Activated T-cell treated with anti-CD3 and anti-CD28 coated beads for 48 hours (primary cell): Measurements from ENCODE around the gene GOSR2.
"Not testable (repeated sequence)": the region's sequence is repeated elsewhere in the genome, so short reads cannot be mapped to it uniquely, and the experiment has no call there.

Experiments
- DNase-seq: peaks from one replicate; pipeline ENCODE4 v3.0.0-alpha.2; 2020; ENCODE audit warnings: low read depth

Gene GOSR2

DNA sequence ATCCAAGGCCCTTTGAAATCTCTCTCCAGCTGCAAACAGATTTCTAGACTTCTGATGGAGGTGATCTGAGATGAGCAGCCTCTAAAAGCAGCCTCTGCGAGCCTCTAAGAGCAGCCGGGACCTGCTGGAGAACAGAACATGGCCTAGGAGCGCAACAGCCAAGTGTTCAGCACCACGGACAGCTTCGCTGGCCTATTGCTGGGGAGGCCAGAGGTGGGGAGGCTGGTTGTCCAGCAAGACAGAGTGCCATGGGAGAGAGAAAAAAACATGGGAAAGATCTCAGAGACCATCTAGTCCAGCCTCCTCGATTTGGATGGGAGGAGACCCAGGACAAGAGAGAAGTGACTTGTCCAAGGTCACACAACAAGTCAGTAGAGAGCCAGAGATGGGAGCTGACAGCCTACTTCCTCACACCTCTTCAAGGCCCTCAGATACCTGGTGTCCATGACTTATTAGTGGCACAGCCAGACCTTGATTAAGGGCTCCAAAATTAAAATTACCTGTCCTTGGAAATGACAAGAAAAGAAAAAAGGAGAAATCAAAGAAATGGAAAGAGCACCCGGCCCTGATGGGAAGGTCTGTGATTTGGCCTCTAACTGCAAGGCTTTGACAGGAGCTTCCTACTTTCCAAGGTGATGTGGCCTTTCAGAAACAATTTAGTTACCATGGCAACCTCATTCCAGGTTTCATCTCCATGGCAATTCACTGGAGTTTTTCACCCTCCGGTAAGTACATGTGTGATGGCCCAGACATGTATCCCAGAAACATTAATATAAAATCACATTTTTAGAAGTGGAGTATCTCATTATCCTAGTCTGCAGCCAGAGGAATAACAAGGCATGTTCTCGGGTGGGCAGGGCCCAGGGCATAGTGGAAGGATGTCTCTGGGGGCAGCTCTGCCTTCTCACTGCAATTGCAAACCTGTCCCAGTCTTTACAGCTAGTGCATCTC, 41.6 kb downstream of the GOSR2 start:
- no peak for DNase-seq

DNA sequence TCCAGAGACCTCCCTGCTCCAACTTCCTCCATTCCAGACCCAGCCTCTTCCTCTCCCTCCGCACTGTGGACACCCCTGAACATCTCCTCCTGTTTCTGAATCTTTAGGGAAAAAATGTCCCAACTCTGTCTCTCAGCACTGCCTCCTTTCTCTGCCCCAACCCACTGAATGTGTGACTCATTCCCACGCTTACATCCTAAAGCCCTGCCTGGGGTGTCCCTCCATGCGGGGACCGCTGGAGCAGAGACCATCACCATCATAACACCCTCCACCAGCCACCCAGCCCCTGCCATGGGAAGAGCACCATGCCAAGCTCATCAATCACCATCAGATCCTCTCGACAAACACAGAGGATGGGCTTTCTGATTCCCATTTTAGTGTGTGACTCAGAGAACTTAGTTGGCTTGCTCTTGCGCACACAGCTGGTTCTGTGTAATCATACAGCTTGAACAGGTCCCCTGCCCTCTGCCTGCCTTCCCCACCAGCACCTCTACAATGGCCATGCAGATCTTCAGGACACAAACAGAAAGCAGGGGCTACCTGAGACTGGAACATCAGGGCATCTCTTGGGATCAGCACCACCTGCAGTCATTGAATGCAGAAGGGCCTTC, 45.4 kb downstream of the GOSR2 start:
- DNase-seq: no peak

DNA sequence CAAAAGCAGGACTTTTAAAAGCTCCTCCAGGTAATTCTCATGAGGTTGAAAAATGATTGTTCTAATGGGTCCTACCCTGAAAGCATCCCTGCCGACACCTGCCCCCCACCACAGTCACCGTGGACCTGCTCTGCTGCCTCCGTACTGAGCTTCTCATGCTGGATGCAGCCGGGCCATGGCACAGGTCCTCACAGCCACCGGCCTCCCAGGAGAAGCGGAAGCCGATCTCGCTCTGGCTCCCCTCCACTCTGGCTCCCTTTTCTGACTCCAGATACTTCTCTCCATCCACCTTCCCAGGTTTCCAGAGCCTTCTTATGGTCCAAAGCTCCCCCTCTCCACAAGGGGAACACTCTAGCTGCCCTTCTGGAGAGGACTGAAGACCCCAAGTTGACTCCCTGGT, 45.9 kb downstream of the GOSR2 start:
- no peak for DNase-seq

DNA sequence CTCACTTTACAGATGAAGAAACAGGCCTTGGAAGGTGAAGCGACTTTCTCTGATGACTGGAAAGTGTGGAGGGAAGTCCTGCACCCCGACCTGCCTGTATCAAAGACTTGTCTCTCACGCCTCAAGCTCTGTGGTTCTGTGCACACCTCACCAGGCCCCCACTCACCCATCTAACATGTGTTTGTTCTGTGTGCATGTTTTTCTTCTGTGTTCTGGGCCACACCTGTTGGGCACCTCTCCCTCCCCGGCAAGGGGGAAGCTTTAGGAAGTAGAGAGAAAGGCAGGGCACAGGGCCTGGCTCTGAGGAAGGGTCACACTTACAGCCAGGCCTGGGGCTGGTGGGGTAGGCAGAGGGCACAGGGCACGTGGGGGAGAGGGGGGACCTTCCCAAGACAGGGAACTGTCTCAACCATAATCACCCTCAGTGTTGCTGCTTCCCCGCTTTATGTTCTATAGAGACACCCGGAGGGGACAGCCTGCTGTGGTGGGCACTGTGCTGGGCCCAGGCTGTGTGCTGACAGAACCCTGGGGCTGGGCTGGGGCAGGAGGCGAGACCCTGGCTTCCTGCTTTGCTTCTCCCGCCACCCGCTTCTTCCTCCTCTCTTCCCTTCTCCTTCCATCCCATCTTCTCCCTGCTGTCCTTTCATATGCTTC, 48.8 kb downstream of the GOSR2 start:
- no peak for DNase-seq

DNA sequence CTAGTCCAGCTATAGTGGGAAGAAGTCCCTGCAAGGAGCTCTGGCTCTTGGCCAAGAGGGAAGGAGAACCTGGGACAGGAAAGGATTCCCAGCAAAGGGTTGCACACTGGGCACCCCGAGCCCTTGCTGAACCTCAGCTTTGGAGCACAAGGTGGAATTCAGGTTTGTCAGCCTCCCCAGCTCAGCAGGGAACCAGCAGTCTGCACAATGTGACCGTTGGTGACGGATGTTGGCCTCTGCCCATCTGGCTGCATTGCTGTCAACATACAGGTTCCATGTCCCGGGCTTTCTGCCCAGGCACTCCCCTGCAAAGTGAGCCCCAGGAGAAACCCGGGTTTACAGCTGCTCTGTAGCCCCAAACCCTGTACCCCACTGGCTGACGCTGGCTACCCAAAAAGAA, 49.4 kb downstream of the GOSR2 start:
- no peak for DNase-seq

DNA sequence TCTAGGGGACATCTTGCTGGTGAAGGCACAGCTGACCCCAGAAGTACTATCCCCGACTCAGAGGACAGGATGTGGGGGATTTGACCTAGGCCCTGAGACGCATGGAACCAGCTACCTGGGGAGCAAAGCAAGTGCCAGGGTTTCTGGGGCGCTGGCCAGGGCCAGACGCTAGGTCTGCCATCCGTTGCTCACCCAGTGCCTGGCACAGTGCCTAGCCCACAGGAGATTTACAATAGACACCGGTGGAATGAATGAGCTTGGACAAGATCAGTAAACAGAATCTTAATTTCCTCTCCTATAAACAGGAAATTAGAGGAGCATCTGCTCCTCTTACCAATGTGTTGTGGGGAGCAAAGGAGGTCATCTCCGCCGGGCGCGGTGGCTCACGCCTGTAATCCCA, 51.1 kb downstream of the GOSR2 start:
- DNase-seq: no peak

DNA sequence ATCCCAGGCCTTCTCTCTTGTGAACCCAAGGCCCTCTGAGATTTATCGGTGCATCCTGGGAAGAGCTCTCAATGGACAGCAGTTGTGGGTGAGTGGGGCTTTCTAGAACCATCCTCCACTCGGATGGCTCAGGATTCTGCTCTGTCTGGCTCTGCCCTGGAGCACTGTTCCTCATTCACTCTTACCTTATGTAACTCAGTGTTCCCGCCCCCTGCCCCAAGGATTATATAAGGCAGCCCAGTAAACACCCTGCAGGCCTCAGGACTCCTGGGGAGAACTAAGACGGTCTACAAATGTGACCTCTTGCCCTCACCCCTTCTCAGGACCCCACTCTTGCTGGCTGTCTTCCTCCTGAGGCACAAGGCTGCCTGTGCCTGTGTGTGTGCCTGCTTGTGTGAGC, 52.3 kb downstream of the GOSR2 start:
- no peak for DNase-seq

DNA sequence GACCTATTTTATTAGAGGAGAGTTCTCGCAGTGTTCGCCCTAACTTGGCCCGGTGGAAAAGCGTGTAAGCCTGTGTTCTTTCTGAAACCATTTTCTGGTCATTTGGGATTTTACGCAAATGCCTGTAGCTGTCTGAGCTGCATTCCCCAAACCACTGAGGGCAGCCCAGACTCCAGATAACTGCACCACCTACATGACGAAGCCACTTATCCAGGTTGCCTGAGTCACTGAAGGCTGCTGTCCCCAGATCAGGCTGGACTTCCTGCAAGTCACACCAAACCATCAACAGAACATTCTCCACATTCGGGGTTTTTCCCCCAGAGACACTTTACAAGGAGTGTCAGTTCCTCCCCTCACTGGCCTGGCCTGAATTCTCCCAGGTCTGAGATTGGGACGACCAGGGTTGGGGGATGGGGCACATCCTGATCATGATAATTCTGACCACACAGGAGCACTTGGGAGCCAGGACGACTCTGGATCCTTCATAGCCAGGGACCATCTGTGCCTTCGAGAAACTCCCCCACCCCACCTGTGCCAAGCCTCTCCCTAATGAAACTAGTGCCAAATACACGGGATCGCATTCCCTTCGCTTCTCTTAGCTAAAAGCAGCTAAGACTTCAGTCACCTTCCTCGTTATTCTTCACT, 53.8 kb downstream of the GOSR2 start:
- DNase-seq: no peak

DNA sequence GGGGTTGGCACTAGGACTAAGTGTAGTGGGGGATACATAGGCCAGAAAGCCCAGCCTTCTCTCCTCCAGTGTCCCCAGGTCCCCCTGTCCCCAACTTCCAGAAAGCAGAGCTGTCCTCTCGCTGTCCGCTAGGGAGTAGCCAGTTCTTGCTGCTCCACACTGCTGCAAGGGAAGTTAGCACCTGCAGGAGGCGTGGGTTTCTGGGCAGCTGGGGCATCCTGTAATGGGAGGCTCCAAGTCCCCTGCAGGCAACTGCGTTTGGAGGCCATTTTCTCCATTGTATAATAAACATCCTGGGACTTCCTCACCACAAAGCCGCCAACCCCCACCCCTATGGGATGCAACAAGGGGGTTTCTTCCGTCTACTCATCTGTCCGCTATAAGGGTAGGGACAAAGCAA, 54.4 kb downstream of the GOSR2 start:
- no peak for DNase-seq

DNA sequence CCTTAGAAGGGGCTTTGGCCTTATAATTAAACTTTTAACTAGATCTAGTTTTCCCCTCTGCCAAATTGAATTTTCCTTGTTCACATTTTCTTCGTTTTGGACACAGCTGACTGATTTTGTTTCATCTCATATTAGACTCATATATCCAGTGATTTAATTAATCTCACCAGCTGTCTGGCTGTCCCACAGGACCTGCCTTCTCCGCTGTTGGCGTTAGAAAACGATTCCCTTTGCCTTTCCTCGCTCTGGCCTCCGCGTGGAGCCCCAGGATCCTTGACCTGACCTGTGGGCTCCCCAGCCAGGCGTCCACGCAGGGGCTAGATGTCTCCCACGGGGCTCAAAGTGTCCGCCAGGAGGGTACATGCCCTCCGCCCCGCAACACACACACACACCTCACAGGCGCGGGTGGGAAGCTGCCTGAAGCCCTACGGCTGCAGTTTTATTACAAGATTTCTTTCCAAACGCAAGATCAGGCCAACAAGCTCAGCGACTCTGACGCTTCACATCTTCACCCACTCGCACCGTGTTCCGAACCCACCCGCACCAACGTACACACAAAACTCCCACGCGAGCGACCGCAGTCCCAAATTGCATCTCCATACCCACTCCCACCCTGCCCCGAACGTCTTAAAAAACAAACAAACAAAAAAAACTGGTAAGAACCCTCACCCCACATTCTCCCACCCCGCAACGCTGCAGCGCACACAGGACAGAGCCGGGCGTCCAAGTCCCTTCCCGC, 55.0 kb downstream of the GOSR2 start:
- no peak for DNase-seq

DNA sequence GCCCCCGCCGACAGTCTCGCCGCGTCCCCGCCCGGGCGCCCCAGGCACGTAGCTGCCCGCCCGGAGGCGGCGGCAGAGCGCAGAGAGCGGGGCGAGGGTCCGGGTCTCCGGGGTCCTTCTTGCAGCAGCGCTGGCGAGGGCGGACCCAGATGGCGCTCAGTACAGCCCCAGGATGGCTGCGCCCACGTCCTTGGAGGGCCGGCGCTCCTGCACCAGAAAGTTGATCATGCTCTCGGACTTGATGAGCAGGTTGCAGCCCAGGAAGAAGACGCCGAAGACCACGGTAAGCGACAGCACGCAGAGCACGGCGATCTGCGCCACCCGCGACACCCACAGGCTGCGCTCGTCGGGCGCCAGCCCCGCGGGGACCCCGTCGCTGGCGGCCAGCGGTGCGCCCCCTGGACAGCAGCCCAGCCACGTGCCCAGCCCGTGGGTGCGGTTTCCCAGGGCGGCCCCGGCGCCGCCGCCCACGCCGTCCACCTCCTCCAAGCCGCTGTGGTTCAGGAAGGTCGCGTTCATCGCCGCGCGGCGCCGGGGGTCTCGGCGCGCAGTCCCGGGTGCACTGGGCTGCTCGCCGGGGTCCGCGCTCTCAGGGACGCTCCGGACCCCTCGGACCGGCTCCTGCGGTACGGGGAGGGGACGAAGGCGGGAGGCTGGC, 55.7 kb downstream of the GOSR2 start:
- DNase-seq: peak; percentile 6

DNA sequence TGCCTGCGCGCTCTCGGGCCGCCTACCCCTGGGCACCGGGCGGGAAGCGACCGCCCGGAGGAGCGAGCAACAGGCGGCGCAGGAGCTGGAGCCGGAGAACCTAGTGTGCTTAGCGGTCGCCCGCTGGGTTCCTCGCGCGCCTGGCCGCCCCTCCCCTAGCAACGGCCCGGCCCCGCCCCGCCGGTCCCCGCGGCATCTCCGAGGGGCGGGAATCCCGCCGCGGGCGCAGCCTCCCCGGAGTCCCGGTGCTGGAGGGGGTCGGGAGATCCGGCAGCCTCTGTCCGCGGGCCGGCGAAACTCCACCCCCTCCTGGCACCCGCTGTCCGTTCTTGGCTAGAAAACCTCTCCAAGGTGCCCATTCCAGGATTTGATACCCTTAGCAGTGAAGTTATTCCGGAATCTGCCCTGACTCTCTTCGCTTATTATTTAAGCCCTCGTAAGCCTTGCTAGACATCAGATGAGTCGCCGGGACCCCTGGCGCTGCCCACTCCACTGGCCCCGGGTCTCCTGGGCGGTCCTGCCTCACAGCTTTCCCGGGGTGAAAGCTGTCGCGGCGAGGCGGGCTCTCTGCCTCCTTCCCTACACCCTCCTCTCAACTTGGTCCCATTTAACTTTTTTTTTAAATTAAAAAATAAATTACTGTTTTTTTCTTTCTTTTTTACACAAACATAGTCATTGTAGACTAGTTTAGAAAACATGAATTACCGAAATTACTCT, 56.3 kb downstream of the GOSR2 start, which contains the start of gene RPRML:
RPRML (minus strand) TSS at position 107 of the 717 bp plus-strand sequence. CDS start 246 bp downstream, outside the sequence.
- DNase-seq: peak; percentile 52

DNA sequence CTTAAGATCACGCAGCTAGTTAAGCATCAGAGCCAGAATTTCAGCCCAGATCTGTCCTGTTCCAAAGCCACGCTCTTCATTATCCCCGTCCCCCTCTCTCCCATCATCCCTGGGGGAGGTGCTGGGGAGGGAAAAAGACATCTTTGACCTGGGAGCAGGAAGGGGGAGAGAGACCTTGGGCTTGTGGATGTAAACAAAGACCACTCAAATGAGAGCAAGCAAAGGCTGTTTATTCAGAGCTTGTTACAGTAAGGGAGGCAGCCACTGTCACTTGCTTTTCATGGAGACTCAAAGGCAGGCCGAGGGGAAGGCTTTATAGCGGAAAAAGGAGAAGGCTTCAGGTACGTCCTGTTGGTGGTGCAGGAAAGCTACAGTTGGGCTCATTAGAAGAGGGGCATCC, 59.6 kb downstream of the GOSR2 start:
- no peak for DNase-seq

DNA sequence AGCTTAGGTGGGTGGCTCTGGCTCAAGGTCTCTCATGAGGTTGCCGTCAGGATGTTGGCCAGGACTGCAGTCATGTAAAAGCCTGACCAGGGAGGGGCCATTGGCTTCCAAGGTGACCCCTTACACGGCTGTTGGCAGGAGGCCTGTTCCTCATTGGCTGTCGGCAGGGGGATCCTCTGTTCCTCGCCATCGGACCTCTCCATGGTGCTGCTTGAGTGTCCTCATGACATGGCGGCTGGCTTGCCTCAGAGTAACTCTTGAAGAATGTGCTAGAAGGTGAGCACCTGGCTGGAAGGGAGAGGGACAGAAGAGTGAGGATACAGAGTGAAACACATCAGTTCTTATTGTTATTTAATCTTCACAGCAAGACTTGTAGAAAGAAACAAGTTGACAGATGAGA, 60.8 kb downstream of the GOSR2 start:
- DNase-seq: no peak

DNA sequence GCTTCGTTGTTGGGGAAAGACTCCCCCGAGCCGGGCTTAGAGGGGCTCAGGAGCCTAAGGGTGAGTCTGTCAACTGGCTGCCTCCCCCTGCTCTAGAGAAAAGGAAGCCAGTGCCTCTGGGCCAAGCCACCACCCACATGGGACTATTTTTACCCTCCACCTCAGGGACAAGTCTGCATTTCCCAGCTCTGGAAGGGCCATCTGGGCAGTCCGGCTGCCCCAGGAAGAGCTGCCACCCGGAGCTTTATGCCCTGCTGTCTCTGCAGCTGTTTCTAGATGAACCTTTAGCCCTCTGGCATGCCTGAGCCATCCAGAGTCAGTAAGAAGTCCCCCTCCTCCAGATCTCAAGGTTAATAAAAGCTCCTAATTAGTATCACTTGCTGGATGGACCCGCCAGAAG, 61.4 kb downstream of the GOSR2 start:
- no peak for DNase-seq

DNA sequence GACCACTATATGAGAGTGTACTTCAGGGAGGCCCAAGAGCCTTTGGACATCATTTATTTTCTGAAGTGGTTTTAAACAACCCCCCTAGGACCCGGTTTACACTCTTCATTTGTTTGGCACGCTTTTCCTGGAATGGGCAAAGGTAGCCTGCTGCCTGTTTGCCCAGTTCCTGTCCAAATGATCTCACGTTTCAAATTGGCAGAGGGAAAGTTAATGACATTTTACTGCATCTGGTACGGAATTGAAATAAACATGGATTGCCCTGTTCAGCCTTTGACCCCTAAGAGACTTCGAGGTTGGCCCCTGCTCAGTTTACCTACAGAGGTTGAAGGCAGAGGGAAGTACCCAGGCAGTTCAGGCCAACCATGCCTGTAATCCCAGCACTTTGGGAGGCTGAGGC, 61.9 kb downstream of the GOSR2 start:
- DNase-seq: no peak

DNA sequence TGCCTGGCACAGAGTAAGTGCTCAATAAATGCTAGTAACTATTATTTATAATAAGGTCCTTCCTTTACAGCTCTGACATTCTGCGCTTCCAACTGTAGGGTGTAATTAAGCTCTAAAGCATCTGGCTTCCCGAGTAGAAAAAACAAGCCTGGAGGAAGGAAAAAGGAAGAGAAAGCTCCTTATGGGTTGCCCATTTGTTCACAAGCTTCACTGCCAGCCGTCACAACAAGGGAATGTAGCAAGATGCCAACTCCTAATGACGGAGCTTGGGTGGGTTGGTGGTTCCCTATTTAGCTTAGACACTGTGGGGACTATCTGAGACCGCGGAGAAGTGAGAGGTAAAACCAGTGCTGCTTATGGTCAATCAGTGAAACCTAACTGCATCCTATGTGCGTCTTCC, 63.4 kb downstream of the GOSR2 start:
- DNase-seq: no peak

DNA sequence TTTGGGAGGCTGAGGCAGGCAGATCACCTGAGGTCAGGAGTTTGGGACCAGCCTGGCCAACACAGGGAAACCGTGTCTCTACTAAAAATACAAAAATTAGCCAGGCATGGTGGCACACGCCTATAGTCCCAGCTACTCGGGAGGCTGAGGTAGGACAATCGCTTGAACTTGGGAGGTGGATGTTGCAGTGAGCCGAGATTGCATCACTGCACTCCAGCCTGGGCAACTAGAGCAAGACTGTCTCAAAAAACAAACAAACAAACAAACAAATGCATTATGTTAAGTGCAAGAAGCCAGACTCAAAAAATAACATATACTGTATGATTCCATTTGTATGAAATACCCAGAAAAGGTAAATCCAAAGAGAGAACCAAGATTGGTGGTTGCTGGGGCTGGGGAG, 65.0 kb downstream of the GOSR2 start:
- not testable (repeated sequence) for DNase-seq

DNA sequence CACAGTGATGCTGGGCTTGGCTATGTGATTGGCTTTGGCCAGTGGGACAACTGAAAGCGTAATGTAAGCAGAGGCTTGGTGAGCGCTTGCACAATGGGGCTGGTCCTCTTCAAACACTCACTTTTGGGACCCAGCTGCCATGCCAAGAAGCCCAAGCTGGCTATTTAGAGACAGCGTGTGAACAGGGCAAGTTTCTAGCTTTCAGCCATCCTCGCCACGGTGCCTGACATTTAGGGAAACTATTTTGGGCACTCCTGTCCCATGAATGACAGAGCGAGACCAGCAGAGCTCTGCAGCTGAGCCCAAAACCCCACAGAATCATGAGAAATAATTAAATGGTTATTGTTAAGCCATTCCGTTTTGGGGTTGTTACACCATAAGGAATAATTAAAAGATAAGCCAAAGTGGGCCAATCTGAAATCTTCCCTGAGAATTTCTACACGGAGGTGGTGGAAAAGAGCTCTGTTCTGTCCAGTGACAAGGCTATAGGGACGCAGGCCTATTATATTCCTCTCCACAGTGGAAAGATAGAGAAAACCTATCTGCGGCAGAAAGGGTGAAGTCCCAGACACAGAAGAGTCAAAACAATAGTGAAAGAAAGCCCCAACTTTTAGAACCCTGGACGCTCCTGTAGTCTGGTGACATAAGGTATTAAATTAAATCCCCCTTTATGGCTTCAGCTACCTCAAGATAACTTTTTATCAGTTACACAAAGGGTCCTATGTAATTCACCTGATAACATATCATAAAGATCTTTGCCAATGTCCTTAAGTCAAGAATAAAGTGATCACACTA, 66.9 kb downstream of the GOSR2 start:
- no peak for DNase-seq

DNA sequence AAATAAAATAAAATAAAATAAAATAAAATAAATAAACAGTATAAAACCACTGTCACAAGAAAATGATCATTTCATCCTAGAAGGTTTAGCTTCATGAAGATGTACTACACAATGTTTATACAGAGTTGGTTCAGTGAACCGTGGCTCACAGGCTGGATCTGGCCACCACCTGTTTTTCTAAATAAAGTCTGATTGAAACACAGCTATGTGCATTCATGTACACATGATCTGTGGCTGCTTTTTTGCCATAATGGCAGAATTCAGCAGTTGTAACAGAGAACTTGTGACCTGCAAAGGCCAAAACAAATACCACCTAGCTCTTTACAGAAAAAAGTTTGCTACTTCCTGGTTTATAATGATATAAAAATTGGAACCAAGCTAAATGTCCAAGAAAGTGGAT, 68.7 kb downstream of the GOSR2 start:
- DNase-seq: no peak
